ENCODE results near the gene GGCT.

GRCh38 chr7:30472081-30472783 lies 32.4 kb downstream of the GGCT start:
- TF ChIP-seq, protein P1, sequence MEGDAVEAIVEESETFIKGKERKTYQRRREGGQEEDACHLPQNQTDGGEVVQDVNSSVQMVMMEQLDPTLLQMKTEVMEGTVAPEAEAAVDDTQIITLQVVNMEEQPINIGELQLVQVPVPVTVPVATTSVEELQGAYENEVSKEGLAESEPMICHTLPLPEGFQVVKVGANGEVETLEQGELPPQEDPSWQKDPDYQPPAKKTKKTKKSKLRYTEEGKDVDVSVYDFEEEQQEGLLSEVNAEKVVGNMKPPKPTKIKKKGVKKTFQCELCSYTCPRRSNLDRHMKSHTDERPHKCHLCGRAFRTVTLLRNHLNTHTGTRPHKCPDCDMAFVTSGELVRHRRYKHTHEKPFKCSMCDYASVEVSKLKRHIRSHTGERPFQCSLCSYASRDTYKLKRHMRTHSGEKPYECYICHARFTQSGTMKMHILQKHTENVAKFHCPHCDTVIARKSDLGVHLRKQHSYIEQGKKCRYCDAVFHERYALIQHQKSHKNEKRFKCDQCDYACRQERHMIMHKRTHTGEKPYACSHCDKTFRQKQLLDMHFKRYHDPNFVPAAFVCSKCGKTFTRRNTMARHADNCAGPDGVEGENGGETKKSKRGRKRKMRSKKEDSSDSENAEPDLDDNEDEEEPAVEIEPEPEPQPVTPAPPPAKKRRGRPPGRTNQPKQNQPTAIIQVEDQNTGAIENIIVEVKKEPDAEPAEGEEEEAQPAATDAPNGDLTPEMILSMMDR (IDR thresholded peaks at IDR 0.05): no peak
- TF ChIP-seq POLR2A (IDR thresholded peaks at IDR 0.05): no peak
